ENCODE data around the gene LAMP1. TPM values are rescaled to one million over a fixed set of nuclear protein-coding genes. Genes with fewer than 3 reads are reported as not detected.
"Not testable (repeated sequence)": the region's sequence is repeated elsewhere in the genome, so short reads cannot be mapped to it uniquely, and the experiment has no call there.

Gene LAMP1
- polyA plus RNA-seq, 3 donors = 174 to 186 (median 178) TPM

- DNase-seq = no peak
These were observed 56.2 kb downstream of the LAMP1 start for GRCh38 chr13:113353254-113353653.

DNA sequence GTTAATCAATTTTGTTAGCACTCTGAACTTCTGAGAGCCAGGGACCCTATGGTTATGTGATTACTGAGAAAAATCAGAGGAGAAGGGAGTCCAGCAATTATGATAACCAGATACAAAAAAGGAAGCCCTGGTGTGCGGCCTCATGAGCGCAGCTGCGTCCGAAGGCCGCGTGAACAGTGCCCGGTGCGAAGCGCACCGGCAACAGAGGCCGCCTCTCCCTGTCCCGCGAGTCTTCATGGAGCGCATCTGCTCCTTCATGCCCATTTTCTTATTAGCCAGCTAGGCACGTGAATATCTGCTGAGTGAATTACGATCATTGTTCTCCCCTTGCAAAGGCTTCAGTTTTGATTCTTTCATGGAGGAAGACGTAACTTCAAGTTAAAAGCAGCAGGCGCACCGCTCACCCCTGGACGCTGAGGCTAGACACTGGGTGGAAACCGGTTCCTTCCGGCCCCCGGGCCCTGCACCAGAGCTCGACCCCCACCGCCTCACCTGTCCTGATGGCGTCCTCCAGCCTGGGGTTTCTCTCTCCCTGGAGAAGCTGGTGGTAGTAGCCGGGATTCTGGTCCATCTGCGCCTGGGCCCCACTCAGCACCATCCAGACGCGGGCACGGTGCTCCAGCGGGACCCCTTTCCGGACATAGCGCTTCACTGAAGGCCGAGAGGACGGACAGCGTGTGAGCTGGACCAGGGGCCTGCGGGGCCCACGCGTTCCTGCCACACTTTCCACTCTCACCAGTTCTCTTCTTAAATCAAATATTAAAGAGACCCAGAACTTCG, 58.0 kb downstream of the LAMP1 start:
- DNase-seq = no peak

- no peak for DNase-seq
These were observed 58.6 kb downstream of the LAMP1 start for GRCh38 chr13:113355621-113356020.

GRCh38 chr13:113356596-113356995, 59.6 kb downstream of the LAMP1 start:
- DNase-seq = no peak

DNA sequence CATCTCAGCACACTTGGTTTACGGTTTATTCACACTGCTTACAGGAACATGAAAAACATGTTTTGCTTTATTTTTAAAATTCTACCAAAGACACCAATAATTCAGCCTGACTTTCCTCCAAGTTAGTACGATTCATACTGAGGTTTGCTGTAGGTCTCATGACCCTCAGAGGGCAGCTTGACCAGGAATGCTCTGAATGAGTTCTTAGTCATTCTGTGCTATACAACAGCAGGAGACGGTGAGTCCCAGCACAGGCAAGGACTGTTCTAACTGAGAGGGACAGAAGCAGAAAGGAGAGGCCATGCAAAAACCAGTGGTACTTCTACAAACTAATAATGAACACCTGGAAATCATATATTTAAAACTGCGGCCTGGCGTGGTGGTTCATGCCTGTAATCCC, 60.5 kb downstream of the LAMP1 start:
- no peak for DNase-seq

GRCh38 chr13:113358653-113359190, 61.7 kb downstream of the LAMP1 start:
- DNase-seq = no peak

DNA sequence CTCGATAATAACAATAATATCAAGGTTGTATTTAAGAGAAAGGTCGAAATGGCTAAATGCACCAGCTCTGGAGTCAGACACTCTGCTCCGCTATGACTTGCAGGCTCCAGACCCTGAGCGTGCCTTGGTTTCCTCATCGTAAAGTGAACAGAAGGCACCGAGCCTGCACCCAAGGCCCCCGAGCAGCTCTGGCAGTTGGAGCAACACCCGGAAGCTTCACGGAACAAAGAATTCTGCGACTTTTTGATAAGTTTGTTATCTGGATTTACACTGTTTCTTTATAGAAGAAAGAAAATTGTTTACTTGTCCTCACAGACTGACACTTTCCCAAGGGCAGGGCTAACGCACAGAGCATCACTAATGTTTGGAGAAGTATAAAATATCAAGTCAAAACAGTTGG, 62.5 kb downstream of the LAMP1 start:
- no peak for DNase-seq

GRCh38 chr13:113360446-113360845, 63.4 kb downstream of the LAMP1 start:
- DNase-seq = no peak

GRCh38 chr13:113361406-113361805, 64.4 kb downstream of the LAMP1 start:
- no peak for DNase-seq

- DNase-seq = no peak
These were observed 67.4 kb downstream of the LAMP1 start for GRCh38 chr13:113364311-113364889.

- no peak for DNase-seq
These were observed 68.0 kb downstream of the LAMP1 start for GRCh38 chr13:113364901-113365582.

DNA sequence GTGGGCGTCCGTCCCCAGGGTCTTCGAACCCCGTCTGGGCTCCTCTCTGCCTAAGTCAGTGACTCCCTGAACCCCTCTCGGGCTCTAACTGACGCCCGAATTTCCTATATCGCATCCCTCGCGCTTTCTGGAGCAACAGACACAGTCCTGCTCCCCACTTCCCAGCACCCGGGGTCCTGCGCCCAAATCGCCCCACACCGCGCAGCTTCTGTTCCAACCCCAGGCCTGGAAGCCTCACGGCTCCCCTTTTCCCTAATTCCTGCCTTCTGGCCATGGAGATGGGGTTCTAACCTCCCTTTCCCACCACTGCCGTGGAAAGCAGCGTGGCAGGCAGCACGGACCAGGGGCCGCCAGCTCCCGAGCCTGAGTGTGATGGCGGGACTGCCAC, 68.5 kb downstream of the LAMP1 start:
- DNase-seq = no peak

- no peak for DNase-seq
These were observed 69.0 kb downstream of the LAMP1 start for GRCh38 chr13:113365971-113366588.

GRCh38 chr13:113367020-113367560, 70.1 kb downstream of the LAMP1 start:
- no peak for DNase-seq

DNA sequence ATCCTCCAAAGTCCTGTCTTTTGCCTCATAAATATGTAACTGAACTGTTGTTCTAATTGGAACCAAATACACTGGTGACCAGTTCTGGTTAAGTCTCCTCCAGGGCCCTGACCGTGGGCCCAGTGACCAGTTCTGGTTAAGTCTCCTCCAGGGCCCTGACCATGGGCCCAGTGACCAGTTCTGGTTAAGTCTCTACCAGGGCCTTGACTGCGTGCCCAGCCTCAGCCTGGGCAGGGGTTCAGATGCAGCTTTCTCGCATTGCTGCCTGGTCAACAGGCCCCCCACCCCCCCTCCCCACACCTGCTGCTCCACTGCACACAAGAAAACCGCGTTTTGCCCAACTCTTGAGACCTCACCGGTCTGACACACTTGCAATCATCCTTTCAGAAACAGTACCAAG, 70.7 kb downstream of the LAMP1 start:
- DNase-seq = no peak

- DNase-seq = not testable (repeated sequence)
These were observed 71.3 kb downstream of the LAMP1 start for GRCh38 chr13:113368353-113368752.

GRCh38 chr13:113369189-113369588, 72.2 kb downstream of the LAMP1 start:
- DNase-seq = no peak

- DNase-seq = no peak
These were observed 72.8 kb downstream of the LAMP1 start for GRCh38 chr13:113369881-113370280.

GRCh38 chr13:113371061-113371460, 74.0 kb downstream of the LAMP1 start:
- no peak for DNase-seq

DNA sequence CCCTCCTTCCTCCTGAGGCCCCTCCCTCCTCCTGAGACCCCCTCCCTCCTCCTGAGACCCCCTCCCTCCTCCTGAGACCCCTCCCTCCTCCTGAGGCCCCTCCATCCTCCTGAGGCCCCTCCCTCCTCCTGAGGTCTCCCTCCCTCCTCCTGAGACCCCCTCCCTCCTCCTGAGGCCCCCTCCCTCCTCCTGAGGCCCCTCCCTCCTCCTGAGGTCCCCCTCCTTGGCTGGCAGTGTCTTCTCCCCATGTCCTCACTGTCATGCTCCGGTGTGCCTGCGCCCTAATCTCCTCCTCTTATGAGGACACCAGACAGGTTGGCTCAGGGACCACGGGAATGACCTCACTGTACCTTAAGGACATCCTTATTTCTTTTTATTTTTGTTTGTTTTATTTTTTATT, 74.7 kb downstream of the LAMP1 start:
- DNase-seq = not testable (repeated sequence)

All from renal pelvis (tissue), 4 donors.